GM12878 (cell line): ENCODE results near the gene PREX1.

Source experiments
- DPF2 ChIP-seq: fragments of 450-650 bp; IDR thresholded peaks from 2 replicates; pipeline ENCODE4 v1.6.1; 2017; ENCODE audit warnings: mild to moderate bottlenecking
- EZH2 ChIP-seq: IDR thresholded peaks from 2 replicates; pipeline ENCODE4 v1.6.1; 2012; ENCODE audit warnings: low read depth, mild to moderate bottlenecking, control low read depth, inconsistent platforms, low read length, borderline replicate concordance; ENCODE audit not compliant: control insufficient read depth
- IKZF1 ChIP-seq: fragments of 450-650 bp; conservative IDR thresholded peaks from 2 replicates; pipeline ENCODE4 v1.6.1; 2017; ENCODE audit warnings: antibody characterized with exemption, mild to moderate bottlenecking
- KDM1A ChIP-seq: fragments of 200-600 bp; sonication (generic); IDR thresholded peaks from 2 replicates; pipeline ENCODE4 v1.6.1; 2016; ENCODE audit warnings: borderline replicate concordance
- MAX ChIP-seq: IDR thresholded peaks from 2 replicates; pipeline ENCODE4 v1.6.1; 2012; ENCODE audit warnings: low read depth, low read length, improper control_type of control experiment
- MXI1 ChIP-seq: fragments of 150-350 bp; IDR thresholded peaks from 2 replicates; pipeline ENCODE4 v1.6.1; 2011; ENCODE audit warnings: low read depth, mild to moderate bottlenecking, inconsistent platforms, low read length, improper control_type of control experiment
- NR2F1 ChIP-seq: fragments of 450-650 bp; conservative IDR thresholded peaks from 2 replicates; pipeline ENCODE4 v1.6.1; 2017; ENCODE audit warnings: mild to moderate bottlenecking
- TAF1 ChIP-seq: IDR thresholded peaks from 2 replicates; pipeline ENCODE4 v1.6.1; 2011; ENCODE audit warnings: mild to moderate bottlenecking, low read depth, low read length, borderline replicate concordance
- TF ChIP-seq, protein P1 (sequence below): fragments of 450-650 bp; IDR thresholded peaks from 2 replicates; pipeline ENCODE4 v1.6.1; 2017; ENCODE audit warnings: borderline replicate concordance

DNA sequence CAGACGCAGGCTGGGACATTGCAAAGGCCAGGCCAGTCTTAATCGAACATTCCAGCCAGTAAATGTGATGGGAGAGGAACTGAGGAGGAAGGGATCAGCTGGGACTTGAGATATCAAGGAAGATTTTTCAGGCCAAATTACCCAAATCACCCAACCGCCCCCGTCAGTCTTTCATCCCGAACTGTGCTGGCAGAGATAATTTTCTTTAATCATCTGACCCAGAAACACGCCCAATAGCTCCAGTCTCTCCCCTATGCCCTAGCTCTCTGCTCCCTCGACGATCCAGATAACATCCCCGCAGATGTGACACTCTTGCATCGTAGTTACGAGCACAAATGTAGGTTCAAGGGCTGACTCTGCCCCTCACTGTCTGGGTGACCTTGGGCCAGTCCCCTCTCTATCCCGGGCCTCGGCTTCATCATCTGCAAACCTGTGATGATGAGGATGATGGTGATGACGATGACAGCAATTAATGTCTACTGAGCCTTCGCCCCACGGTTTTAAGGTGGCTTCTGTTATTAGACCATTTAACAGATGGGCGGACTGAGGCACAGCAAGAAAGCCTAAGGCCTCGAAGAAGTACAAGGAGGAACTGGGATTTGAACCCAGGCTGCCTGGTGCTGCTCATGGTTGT is 118.6 kb downstream of the PREX1 start:
- TF ChIP-seq, protein P1, sequence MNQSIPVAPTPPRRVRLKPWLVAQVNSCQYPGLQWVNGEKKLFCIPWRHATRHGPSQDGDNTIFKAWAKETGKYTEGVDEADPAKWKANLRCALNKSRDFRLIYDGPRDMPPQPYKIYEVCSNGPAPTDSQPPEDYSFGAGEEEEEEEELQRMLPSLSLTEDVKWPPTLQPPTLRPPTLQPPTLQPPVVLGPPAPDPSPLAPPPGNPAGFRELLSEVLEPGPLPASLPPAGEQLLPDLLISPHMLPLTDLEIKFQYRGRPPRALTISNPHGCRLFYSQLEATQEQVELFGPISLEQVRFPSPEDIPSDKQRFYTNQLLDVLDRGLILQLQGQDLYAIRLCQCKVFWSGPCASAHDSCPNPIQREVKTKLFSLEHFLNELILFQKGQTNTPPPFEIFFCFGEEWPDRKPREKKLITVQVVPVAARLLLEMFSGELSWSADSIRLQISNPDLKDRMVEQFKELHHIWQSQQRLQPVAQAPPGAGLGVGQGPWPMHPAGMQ = no peak
- TF ChIP-seq TAF1 (no peak), MXI1 (no peak), IKZF1 (no peak), MAX (no peak), DPF2 (no peak), KDM1A (no peak), EZH2 (no peak), NR2F1 (no peak)
